Lower leg skin (tissue), 4 donors: ENCODE results near the gene CELA2B. TPM values are rescaled to one million over a fixed set of nuclear protein-coding genes. Genes with fewer than 3 reads are reported as not detected.
"Not testable (repeated sequence)": the region's sequence is repeated elsewhere in the genome, so short reads cannot be mapped to it uniquely, and the experiment has no call there.

Experiments used
- DNase-seq, 2 donors: peaks; one replicate each; pipeline ENCODE4 v3.0.0-alpha.2; 2019; ENCODE audit warnings: low spot score in 2 of 2
- H3K4me3 ChIP-seq: fragments of 200-600 bp; sonication (generic); 2 replicates; pipeline ENCODE4 v1.5.1; 2017; ENCODE audit warnings: mild to moderate bottlenecking, low read depth; ENCODE audit not compliant: poor library complexity, severe bottlenecking
- CTCF ChIP-seq, 3 donors: fragments of 450-650 bp; IDR thresholded peaks; one replicate each; pipeline ENCODE4 v1.5.1; 2016; ENCODE audit warnings: antibody characterized with exemption in 3 of 3, mild to moderate bottlenecking in 3 of 3, moderate library complexity in 2 of 3
- POLR2A ChIP-seq, 2 donors: fragments of 450-650 bp; IDR thresholded peaks; one replicate each; pipeline ENCODE4 v1.6.1; 2016 to 2017; ENCODE audit warnings: antibody characterized with exemption in 2 of 2, mild to moderate bottlenecking in 1 of 2, moderate library complexity in 1 of 2
- WGBS, 2 donors: methylation state at CpG; one replicate each; pipeline ENCODE4 v1.1.5; 2018; 5-methylcytosine and 5-hydroxymethylcytosine counted together
- intact Hi-C: fragments of 100-400 bp; cut with DNase I; formaldehyde crosslinking; loops from one replicate; pipeline ENCODE4 v1.15.0; 2023; ENCODE audit warnings: low total_unique reads
- total RNA-seq, 4 donors: library from RNA; depleted of rRNA; stranded (reverse); fragments of >200 nt; gene quantifications; one replicate each; pipeline ENCODE4 v1.1.0, GENCODE V29; 2016

CELA2B gene
- total RNA-seq, 4 donors from 2014 or later, result 0.49 TPM; not detected in 3

DNA sequence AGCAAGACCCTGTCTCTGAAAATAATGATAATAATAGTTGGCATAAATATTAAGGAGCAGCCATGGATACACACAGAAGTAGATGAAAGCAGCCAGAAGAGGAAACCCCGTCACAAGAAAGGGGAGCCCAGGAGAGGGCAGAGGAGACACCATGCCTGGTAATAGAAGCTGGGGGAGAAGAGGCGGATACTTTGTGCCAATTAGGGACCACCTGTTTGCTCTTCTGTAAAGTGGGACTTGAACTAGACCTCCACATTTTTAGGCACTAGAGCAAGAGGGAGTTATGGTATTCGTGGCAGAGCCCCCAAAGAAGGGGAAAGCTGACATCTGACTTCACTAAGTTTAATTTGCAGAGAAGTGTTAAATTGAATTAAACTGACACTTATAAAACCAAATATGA is 12.5 kb downstream of the CELA2B start:
- no peak for DNase-seq
- H3K4me3 ChIP-seq, result no peak overlapping the region
- WGBS, 2 donors, result 92 to 96% methylated on average over 3 of the region's 3 CpGs
- intact Hi-C loops, result no loop called here
- TF ChIP-seq CTCF (IDR thresholded peaks at IDR 0.05) (no peak), POLR2A (IDR thresholded peaks at IDR 0.05) (no peak)

- WGBS, 2 donors, result 88 to 92% methylated on average over 12 to 13 of the region's 13 CpGs
- intact Hi-C loops, result no loop called here
- DNase-seq, result no peak
- no peak for TF ChIP-seq CTCF (IDR thresholded peaks at IDR 0.05)
- no peak for TF ChIP-seq POLR2A (IDR thresholded peaks at IDR 0.05)
- no peak overlapping the region for H3K4me3 ChIP-seq
Observed at GRCh38 chr1:15489052-15489736, 13.3 kb downstream of the CELA2B start.

GRCh38 chr1:15491010-15491409 is 15.1 kb downstream of the CELA2B start:
- DNase-seq, H3K4me3 ChIP-seq, intact Hi-C loops: not testable (repeated sequence)
- WGBS, 2 donors, result 91 to 93% methylated on average over 4 of the region's 4 CpGs

- 79% methylated on average over 5 of the region's 5 CpGs for WGBS, 2 donors
- intact Hi-C loops, result no loop called here
- no peak for DNase-seq
- H3K4me3 ChIP-seq, result no peak overlapping the region
- TF ChIP-seq CTCF (IDR thresholded peaks at IDR 0.05) (no peak), POLR2A (IDR thresholded peaks at IDR 0.05) (no peak)
Observed at GRCh38 chr1:15492596-15492995, 16.7 kb downstream of the CELA2B start.

DNA sequence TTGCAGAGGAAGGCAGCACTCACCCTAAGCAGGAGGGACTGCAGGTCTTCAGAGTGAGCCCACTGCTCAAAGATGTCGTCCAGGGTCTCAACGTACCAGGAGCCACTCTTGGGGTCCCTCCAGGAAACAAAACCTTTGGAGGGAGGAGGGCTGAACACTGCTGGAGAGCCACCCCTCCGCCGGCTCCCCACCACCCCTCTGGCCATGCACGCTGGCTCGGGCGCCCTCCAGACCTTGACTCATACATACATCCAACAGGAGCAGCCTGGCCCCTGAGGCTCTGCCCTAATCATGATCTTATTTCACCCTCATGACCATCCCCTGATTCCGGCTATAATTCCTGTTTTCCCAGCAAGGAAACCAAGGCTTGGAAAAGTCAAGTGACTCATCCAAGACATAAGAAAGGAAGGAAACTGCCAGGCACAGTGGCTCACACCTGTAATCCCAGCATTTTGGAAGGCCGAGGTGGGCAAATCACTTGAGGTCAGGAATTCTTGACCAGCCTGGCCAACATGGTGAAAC is 18.0 kb downstream of the CELA2B start:
- intact Hi-C loops, result no loop called here
- DNase-seq, result no peak
- H3K4me3 ChIP-seq, result no peak overlapping the region
- 94 to 98% methylated on average over 9 of the region's 9 CpGs for WGBS, 2 donors
- TF ChIP-seq POLR2A (IDR thresholded peaks at IDR 0.05) (no peak), CTCF (IDR thresholded peaks at IDR 0.05) (no peak)

- no peak for TF ChIP-seq POLR2A (IDR thresholded peaks at IDR 0.05)
- no peak for TF ChIP-seq CTCF (IDR thresholded peaks at IDR 0.05)
- no peak overlapping the region for H3K4me3 ChIP-seq
- intact Hi-C loops, result no loop called here
- DNase-seq, result no peak
- WGBS, 2 donors, result 88 to 89% methylated on average over 19 of the region's 19 CpGs
Observed at GRCh38 chr1:15500184-15501178, 24.6 kb downstream of the CELA2B start.
